ENCODE measurements around the gene ACTRT2.

Gene ACTRT2

GRCh38 chr1:3033040-3033789 is 11.9 kb downstream of the ACTRT2 start:
- TF ChIP-seq POLR2A (IDR thresholded peaks at IDR 0.05; ENCODE audit: low read length) (no peak), GATA1 (IDR thresholded peaks at IDR 0.05; ENCODE audit: low read depth, low read length) (no peak)
- no peak for DNase-seq

GRCh38 chr1:3033790-3034090 is 12.5 kb downstream of the ACTRT2 start:
- DNase-seq: no peak
- TF ChIP-seq GATA1 (IDR thresholded peaks at IDR 0.05; ENCODE audit: low read depth, low read length): no peak
- TF ChIP-seq POLR2A (IDR thresholded peaks at IDR 0.05; ENCODE audit: low read length): no peak

DNA sequence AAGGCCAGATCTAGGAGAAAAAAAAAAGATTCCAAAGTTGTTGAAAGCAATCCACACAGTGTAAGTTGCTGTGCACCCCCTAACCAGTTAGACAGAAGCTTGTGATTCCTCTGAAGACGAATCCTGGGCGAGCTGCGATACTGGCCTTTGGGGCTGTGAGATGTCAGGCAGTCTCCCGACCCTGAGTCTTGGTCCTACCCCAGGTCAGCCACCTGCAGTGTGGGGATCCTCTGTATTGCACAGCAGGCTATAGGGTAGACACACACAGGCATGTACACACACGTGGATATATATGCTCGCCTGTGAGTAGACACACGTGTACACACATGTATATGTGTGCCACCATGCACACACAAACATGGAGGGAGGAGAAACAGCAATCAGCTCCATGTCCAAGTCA is 12.9 kb downstream of the ACTRT2 start:
- DNase-seq: no peak
- TF ChIP-seq POLR2A (IDR thresholded peaks at IDR 0.05; ENCODE audit: low read length) (no peak), GATA1 (IDR thresholded peaks at IDR 0.05; ENCODE audit: low read depth, low read length) (no peak)

DNA sequence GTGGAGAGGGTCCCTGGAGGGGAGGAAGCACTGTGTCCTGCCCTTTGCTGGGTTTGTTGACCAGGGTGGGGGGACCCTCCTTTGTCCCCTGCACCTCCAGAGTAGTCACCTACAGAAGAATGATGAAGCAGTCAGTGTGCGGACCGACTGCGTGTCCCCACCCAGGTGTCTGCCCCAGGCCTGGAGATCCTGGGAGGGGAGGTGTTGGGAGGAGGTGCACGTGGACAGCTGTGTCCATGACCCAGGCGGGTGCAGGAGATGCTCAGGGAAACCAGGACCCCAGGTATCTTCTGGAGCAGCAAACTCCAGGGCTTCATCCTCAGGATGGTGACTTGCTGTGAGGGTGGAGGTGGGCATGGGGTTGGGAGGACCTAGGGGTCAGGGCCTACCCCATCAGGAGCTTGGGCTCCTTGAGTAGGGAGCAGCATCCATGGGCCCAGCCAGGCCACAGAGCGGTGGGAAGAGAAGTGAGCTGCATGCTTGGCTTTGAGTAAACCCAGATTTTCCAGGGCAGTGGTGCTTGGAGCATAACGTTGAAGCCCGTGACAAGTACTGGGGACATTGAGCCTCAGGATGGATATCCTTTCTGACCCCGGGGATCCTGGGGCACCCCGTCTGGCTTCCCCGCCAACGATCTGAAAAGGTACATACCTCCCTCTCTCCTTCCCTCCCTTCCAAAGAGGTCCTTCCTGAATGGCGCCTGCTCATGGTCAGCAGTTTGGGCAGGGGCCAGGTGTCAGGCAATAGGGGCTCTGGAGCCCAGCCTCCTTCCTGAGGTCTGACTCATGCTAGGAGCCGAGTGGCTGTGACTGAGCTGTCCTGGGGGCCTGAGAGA is 13.7 kb downstream of the ACTRT2 start:
- DNase-seq: no peak
- TF ChIP-seq GATA1 (IDR thresholded peaks at IDR 0.05; ENCODE audit: low read depth, low read length) (no peak), POLR2A (IDR thresholded peaks at IDR 0.05; ENCODE audit: low read length) (no peak)

DNA sequence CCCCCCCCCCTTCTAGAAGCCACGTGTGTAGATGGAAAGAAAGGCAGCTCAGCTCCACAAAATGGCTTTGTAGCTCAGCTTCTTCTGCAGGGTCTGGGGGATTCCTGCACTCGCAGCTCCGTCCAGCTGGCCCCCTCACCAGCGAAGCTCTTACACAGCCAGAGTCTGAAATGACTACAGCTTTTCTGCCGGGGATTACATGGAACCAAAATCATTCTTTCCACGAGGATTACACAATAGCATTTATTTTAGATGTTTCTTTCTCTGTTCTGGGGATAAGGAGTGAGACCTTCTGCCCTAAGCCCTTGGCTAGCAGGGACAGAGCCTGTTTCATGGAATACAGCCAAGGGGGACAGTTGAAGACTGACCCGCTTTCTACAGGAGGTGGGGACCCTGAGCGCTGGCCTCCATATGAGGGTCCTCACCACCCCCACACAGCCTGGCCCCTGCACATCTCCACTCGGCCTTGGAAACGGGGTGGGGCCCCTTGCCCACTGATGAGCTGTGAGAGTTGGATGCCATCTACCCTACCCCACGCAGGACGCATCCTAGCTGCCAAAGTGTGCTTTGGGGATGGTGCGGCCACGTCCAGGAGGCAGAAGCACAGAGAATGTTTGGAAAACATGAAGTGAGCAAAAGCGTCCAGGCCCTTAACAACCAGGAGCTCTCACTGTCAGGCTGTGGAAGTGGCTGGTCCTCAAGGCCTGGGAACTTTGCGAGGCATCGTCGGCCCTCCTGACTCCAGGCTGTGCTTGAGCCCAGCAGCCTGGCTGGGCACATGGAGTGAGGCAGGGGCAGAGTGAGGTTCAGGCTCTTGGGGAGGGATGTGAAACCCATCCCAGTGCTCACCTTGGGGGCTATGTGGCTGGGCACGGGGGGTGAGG is 14.5 kb downstream of the ACTRT2 start:
- no peak for TF ChIP-seq GATA1 (IDR thresholded peaks at IDR 0.05; ENCODE audit: low read depth, low read length)
- DNase-seq: no peak

GRCh38 chr1:3036447-3037280 is 15.4 kb downstream of the ACTRT2 start:
- DNase-seq: no peak
- TF ChIP-seq POLR2A (IDR thresholded peaks at IDR 0.05; ENCODE audit: low read length) (no peak), GATA1 (IDR thresholded peaks at IDR 0.05; ENCODE audit: low read depth, low read length) (no peak)

DNA sequence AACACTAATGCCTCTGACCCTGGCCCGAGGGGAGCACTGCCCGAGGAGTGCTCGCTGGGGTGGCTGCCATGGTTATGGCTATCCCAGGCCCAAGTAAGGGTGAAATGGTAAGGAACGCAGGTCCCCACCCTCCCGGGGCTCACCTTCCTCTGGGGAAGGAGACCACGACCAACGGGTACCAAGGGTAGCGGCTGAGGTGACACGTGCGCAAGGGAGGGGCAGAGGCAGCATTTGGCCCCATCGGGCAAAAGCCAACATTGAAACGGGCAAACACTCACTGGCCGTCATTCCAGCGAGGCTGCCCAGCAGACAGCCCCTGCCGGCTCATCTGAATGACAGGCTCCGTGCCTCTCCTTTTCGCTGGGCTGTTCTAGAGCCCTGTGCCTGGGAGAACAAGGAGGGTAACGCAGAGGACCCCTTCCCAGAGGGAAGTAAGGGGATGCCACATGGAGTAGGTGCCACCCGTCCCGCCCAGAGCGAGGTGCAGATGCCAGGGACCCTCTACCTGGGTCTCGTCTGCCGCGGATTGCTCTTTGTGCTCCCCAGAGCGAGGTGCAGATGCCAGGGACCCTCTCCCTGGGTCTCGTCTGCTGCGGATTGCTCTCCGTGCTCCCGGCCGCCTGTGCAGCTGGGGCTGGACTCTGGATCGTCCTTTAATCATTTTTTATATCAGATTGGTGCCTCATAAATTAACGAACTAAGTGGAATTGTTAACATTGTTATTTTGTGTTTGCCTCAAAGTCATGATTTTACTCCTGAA is 16.2 kb downstream of the ACTRT2 start:
- TF ChIP-seq POLR2A (IDR thresholded peaks at IDR 0.05; ENCODE audit: low read length): no peak
- TF ChIP-seq GATA1 (IDR thresholded peaks at IDR 0.05; ENCODE audit: low read depth, low read length): no peak
- no peak for DNase-seq

GRCh38 chr1:3038113-3038551 is 16.9 kb downstream of the ACTRT2 start:
- no peak for DNase-seq
- TF ChIP-seq POLR2A (IDR thresholded peaks at IDR 0.05; ENCODE audit: low read length) (no peak), GATA1 (IDR thresholded peaks at IDR 0.05; ENCODE audit: low read depth, low read length) (no peak)

DNA sequence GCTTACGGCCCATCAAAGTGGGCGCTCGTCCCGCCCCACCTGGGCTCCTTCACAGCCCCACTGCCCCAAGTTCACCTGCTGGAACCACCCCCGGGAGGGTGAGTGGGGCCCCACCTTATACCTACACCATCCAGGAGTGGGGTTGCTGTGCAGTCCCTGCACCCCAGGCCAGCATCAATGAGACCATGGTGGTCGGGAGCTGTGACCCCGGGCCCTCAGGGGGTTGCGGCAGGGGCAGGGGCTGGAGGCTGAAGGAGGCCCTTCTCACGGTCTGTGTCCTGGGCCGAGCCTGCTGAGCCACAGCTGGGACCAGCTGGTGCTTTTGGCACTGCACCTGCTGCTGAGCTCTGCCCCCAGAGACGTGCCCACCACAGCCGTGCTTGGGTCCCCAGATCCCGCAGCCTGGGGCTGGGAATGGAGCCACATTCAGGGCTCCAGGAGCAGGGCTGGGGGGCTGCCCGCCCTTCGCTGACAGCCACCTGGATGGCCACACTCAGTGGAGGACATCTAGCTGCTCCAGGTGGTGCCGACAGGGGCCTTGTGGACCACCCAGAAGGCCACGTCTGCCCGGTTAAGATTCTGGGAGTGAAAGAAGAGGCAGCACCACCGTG is 17.4 kb downstream of the ACTRT2 start:
- no peak for TF ChIP-seq GATA1 (IDR thresholded peaks at IDR 0.05; ENCODE audit: low read depth, low read length)
- no peak for TF ChIP-seq POLR2A (IDR thresholded peaks at IDR 0.05; ENCODE audit: low read length)
- DNase-seq: no peak

- TF ChIP-seq GATA1 (IDR thresholded peaks at IDR 0.05; ENCODE audit: low read depth, low read length) (no peak), POLR2A (IDR thresholded peaks at IDR 0.05; ENCODE audit: low read length) (no peak)
- DNase-seq: no peak
Observed at GRCh38 chr1:3040004-3040403, 18.7 kb downstream of the ACTRT2 start.

DNA sequence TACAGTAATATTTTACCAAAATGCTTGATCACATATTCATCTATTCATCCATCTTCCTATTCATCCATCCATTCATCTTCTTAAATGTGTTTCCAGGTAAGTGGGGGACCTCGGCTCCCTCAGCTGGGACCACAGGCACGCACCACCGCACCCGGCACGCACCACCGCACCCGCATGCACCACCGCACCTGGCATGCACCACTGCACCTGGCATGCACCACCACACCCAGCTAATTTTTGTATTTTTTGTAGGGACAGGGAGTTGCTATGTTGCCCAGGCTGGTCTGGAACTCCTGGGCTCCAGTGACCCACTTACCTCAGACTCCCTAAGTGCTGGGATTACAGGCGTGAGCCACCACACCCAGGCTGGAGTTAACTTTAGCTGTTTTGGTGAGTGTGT is 21.2 kb downstream of the ACTRT2 start:
- DNase-seq: no peak
- TF ChIP-seq GATA1 (IDR thresholded peaks at IDR 0.05; ENCODE audit: low read depth, low read length): no peak
- TF ChIP-seq POLR2A (IDR thresholded peaks at IDR 0.05; ENCODE audit: low read length): no peak

DNA sequence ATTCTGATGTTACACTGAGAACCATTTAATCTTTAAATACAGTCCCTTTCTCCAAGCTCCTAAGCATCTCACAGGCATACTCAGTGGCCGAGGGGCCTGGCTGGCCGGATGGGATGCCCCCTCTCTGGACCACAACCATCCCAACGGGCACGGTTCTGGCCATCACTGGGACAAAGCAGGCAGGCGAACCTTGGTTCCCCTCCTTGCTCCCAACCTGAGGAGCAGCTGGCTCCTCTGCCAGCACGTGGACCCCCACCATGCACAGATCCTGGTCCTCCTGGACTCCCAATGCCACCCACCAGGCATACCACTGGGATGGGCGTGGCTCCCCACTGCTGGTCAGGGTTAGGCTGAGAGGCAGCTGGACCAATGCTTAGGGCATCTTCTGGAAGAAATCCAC is 27.9 kb downstream of the ACTRT2 start:
- no peak for TF ChIP-seq GATA1 (IDR thresholded peaks at IDR 0.05; ENCODE audit: low read depth, low read length)
- TF ChIP-seq POLR2A (IDR thresholded peaks at IDR 0.05; ENCODE audit: low read length): no peak

More for the DNA sequence above, 27.9 kb downstream of the ACTRT2 start:
- no peak for DNase-seq
